ENCODE data around the gene ZCCHC24. TPM values are rescaled to one million over a fixed set of nuclear protein-coding genes. Genes with fewer than 3 reads are reported as not detected.

ZCCHC24 gene
- total RNA-seq, 1 donor from 2014 or later: 0.52 TPM

- peaks cover 71% of the 10 kb centered on the region for H3K4me1 Mint-ChIP-seq (ENCODE audit: low read depth)
- no peak for DNase-seq (ENCODE audit: low spot score)
- H3K27ac Mint-ChIP-seq: no peak overlapping the region
- H3K9me3 Mint-ChIP-seq: no peaks in the 10 kb centered on the region
- intact Hi-C loops (cut with micrococcal nuclease): no loop called here
- H3K36me3 Mint-ChIP-seq (ENCODE audit: low read depth): peaks cover 66% of the 10 kb centered on the region
- no peak overlapping the region for H3K4me3 Mint-ChIP-seq
- no peaks in the 10 kb centered on the region for H3K27me3 Mint-ChIP-seq (ENCODE audit: insufficient read depth)
Measured at GRCh38 chr10:79351332-79351731, 94.1 kb downstream of the ZCCHC24 start.

- no peak for DNase-seq (ENCODE audit: low spot score)
- Mint-ChIP-seq H3K27ac (peak overlapping the region; percentile 75), H3K9me3 (no peaks in the 10 kb centered on the region), H3K36me3 (ENCODE audit: low read depth) (peaks cover 58% of the 10 kb centered on the region), H3K4me1 (ENCODE audit: low read depth) (peaks cover 69% of the 10 kb centered on the region), H3K4me3 (peak overlapping the region; percentile 95), H3K27me3 (ENCODE audit: insufficient read depth) (no peaks in the 10 kb centered on the region)
- intact Hi-C loops (cut with micrococcal nuclease): no loop called here
Measured at GRCh38 chr10:79350407-79351154, 94.8 kb downstream of the ZCCHC24 start.

DNA sequence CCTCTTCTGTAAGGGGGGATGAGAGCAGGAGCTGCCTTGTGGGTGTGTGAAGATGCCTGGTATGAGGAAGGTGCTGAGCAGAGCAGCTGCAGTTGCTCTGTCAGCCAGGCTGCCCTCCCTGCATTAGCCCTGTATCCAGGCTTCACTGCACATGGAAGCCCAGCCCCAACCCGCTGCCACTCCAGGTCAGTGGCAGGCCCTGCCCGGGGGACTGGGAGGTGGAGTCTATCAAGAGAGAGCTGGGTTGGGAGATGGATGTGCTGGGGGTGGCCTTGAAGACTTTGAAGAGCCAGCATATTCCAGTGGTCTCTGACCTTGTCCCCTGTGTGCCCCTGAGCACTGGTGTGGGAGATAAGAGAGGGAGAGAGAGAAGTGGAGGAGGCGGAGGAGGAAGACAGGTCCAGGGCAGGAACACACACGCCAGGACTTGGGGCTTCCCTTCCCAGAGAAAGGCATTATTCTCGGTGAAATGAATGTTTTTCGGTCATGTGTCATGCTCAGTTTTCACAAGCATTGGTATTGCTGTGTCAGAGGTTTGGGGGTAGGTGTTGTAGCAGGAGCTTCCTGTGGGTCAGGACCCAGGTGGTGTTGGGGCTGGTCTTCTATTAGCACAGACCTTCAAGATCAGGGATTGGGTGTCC lies 95.5 kb downstream of the ZCCHC24 start:
- no peak for DNase-seq (ENCODE audit: low spot score)
- H3K27me3 Mint-ChIP-seq (ENCODE audit: insufficient read depth): no peaks in the 10 kb centered on the region
- intact Hi-C loops (cut with micrococcal nuclease): loop anchor here (5.0 kb wide), 1 partner anchor 283 kb away; the partner anchor contains the start of gene ZMIZ1
- H3K4me1 Mint-ChIP-seq (ENCODE audit: low read depth): peaks cover 69% of the 10 kb centered on the region
- no peaks in the 10 kb centered on the region for H3K9me3 Mint-ChIP-seq
- peak overlapping the region; percentile 95 for H3K4me3 Mint-ChIP-seq
- peak overlapping the region; percentile 75 for H3K27ac Mint-ChIP-seq
- H3K36me3 Mint-ChIP-seq (ENCODE audit: low read depth): peaks cover 52% of the 10 kb centered on the region

DNA sequence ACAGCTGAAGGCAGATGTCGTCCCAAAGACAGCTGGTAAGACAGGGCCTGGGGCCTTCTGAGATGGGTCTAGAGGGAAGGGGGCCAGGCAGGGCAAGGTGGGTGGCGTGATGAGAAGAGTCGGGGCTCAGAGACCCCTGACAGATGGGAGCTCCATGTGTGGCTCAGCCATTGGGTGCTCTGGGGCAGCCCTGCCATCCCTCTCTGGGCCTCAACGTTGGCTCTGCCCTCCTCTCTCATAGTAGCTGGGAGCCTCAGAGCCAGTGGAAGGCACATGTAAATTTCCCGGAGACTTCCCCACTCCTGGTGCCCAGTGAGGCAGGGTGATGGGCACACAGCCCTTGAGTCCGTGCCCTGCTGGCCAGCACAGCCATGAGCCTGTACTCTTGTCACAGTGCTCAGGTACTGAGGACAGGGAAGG lies 96.3 kb downstream of the ZCCHC24 start:
- Mint-ChIP-seq H3K4me3 (peak overlapping the region; percentile 95), H3K27me3 (ENCODE audit: insufficient read depth) (no peaks in the 10 kb centered on the region), H3K36me3 (ENCODE audit: low read depth) (peaks cover 44% of the 10 kb centered on the region), H3K4me1 (ENCODE audit: low read depth) (peaks cover 69% of the 10 kb centered on the region), H3K9me3 (no peaks in the 10 kb centered on the region), H3K27ac (peak overlapping the region; percentile 93)
- intact Hi-C loops (cut with micrococcal nuclease): loop anchor here (5.0 kb wide), 1 partner anchor 282 kb away; the partner anchor contains the start of gene ZMIZ1
- DNase-seq (ENCODE audit: low spot score): no peak

- intact Hi-C loops (cut with micrococcal nuclease): loop anchor here (1.0 to 5.0 kb wide), 3 partner anchors 97 to 855 kb away; partner anchors contain the start of genes ZCCHC24 and ZMIZ1
- DNase-seq (ENCODE audit: low spot score): no peak
- peaks cover 40% of the 10 kb centered on the region for H3K36me3 Mint-ChIP-seq (ENCODE audit: low read depth)
- peak overlapping the region; percentile 93 for H3K27ac Mint-ChIP-seq
- H3K9me3 Mint-ChIP-seq: no peaks in the 10 kb centered on the region
- no peaks in the 10 kb centered on the region for H3K27me3 Mint-ChIP-seq (ENCODE audit: insufficient read depth)
- H3K4me1 Mint-ChIP-seq (ENCODE audit: low read depth): peaks cover 69% of the 10 kb centered on the region
- peak overlapping the region; percentile 95 for H3K4me3 Mint-ChIP-seq
Measured at GRCh38 chr10:79348640-79348988, 96.8 kb downstream of the ZCCHC24 start.

DNA sequence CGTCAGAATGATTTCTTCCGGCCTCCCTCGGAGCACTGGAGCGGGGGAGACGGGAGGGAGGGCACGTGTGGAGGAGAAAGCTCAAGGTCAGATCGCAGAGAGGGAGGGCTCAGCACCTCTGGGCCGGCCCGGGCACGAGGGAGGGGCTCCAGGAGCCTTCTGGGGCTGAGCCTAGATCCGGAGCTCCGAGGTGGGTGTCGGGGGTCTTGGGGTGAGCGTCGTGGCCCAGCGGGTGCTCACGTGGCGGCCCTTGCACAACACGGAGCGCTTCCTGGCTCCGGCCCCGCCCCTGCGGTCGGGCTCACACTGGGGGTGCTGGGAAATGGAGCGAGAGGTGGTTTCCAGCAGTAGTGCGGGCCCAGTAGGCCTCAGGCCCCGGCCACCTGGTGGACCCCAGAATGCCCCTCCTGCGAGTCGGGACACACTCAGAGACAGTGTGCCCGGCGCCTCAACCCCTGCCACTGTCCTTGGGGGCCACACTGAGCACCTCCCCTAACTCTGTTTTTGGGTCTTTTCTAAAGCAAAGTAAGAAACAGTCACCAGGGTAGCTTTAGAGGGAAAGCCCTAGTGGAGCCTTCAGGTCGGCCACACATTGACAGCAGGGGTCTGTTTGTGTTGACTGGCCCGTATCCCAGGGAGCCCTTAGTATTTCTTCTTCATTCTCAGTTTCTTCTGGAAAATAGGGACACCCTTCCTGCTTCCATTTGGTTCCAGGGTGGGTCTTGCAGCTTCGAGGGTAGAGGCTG lies 97.4 kb downstream of the ZCCHC24 start:
- Mint-ChIP-seq H3K4me3 (peak overlapping the region; percentile 95), H3K9me3 (no peaks in the 10 kb centered on the region), H3K4me1 (ENCODE audit: low read depth) (peaks cover 69% of the 10 kb centered on the region), H3K36me3 (ENCODE audit: low read depth) (peaks cover 34% of the 10 kb centered on the region), H3K27me3 (ENCODE audit: insufficient read depth) (no peaks in the 10 kb centered on the region), H3K27ac (peak overlapping the region; percentile 93)
- DNase-seq (ENCODE audit: low spot score): peak; percentile 80
- intact Hi-C loops (cut with micrococcal nuclease): loop anchor here (1.0 to 5.0 kb wide), 11 partner anchors 16 to 1315 kb away; partner anchors contain the start of genes RPS24, ZCCHC24 and ZMIZ1

GRCh38 chr10:79347226-79347893 lies 98.1 kb downstream of the ZCCHC24 start, which contains the start of gene PPIF:
PPIF (plus strand) TSS chr10:79347469; CDS start chr10:79347549, 80 bp downstream.
- DNase-seq (ENCODE audit: low spot score): peak; percentile 95
- intact Hi-C loops (cut with micrococcal nuclease): loop anchor here (1.0 to 5.0 kb wide), 9 partner anchors 15 to 1314 kb away; partner anchors contain the start of genes RPS24 and ZMIZ1
- no peaks in the 10 kb centered on the region for H3K9me3 Mint-ChIP-seq
- no peaks in the 10 kb centered on the region for H3K27me3 Mint-ChIP-seq (ENCODE audit: insufficient read depth)
- H3K27ac Mint-ChIP-seq: peak within 1 kb of the TSS; percentile 93
- H3K4me1 Mint-ChIP-seq (ENCODE audit: low read depth): peaks cover 69% of the 10 kb centered on the region
- H3K4me3 Mint-ChIP-seq: peak within 1 kb of the TSS; percentile 95
- H3K36me3 Mint-ChIP-seq (ENCODE audit: low read depth): peaks cover 31% of the 10 kb centered on the region

DNA sequence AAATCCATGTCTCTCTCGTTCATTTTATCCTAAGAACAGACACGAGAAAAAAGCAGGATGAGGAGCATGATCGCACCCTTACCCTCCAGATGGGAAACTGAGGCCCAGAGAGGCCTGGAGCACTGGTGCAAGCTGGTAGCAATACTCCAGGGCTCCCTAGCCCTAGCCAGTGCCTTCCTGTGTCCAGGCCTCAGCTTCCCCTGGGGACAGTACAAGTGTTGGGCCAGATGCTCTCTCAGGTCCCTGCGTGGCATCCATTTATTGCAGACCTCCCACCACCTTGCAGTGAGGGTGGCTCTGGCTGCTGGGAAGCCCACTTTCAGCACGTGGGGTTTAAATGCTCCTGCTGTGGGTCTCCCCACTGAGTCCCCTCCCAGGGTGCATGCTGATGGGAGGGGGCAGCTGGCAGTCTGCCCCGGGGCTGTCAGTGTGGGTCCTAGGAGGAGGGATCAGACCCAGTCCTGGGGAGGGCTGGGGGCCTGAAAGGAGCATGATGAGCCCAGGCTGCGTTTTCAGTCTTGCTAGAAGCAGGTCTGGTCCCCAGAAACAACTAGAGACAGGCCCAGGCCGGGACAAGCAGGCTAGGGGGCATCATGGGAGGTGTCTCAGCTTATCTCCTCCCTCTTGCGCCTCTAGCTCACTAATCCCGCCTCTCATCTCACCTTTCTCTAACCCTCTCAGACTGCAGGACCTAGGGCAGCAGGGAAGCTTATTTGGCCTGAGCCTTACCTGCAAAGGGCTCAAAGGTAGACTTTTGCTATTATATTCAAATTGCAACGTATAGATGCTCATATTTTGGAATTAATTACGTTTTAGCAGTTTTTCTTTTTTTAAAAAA lies 98.8 kb downstream of the ZCCHC24 start:
- intact Hi-C loops (cut with micrococcal nuclease): loop anchor here (1.0 to 5.0 kb wide), 9 partner anchors 14 to 1313 kb away; partner anchors contain the start of genes RPS24 and ZMIZ1
- peak overlapping the region; percentile 75 for H3K27ac Mint-ChIP-seq
- peak overlapping the region; percentile 70 for H3K4me3 Mint-ChIP-seq
- DNase-seq (ENCODE audit: low spot score): no peak
- H3K4me1 Mint-ChIP-seq (ENCODE audit: low read depth): peaks cover 73% of the 10 kb centered on the region
- H3K9me3 Mint-ChIP-seq: no peaks in the 10 kb centered on the region
- H3K27me3 Mint-ChIP-seq (ENCODE audit: insufficient read depth): no peaks in the 10 kb centered on the region
- peaks cover 26% of the 10 kb centered on the region for H3K36me3 Mint-ChIP-seq (ENCODE audit: low read depth)

GRCh38 chr10:79346012-79346340 lies 99.4 kb downstream of the ZCCHC24 start:
- no peak for DNase-seq (ENCODE audit: low spot score)
- Mint-ChIP-seq H3K27me3 (ENCODE audit: insufficient read depth) (no peaks in the 10 kb centered on the region), H3K4me3 (no peak overlapping the region), H3K9me3 (no peaks in the 10 kb centered on the region), H3K27ac (peak overlapping the region; percentile 7), H3K36me3 (ENCODE audit: low read depth) (peaks cover 23% of the 10 kb centered on the region), H3K4me1 (ENCODE audit: low read depth) (peaks cover 73% of the 10 kb centered on the region)
- intact Hi-C loops (cut with micrococcal nuclease): loop anchor here (5.0 kb wide), 1 partner anchor 279 kb away; the partner anchor contains the start of gene ZMIZ1

DNA sequence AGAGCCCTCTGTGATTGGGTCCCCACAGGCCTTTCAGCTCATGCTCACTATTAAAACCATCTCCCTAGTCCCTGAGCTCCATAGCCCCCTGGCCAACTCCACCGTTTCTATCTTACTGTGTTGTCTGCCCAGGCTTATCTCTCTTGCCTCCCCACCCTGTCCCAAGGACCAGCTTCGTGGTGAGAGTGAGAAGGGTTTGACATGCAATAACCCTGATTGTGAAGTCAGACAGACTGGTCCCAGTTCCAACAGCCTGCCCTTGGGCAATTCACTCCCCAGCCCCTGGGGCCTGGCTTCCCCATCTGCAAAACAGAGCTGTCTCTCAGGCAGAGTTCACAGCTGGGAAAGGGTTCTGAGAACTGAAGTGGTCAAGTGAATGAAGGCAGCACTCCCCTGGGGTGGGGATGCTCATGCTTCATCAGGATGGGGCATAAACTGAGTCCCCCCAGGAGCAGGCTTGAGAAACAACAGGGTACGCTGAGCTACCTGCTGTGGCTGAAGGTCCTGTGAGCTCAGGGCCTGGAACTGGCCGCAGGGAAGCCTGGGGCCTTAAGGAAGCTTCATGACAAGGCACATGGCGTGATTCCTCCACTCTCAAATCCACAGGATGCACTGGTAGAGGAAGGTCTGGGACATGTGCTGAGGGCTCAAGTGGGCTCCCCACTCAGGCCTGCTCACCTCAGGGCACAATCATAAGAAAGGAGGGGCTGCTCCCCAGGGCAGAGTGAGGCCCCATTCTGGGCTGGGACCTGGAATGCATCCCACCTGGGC lies 100.0 kb downstream of the ZCCHC24 start:
- DNase-seq (ENCODE audit: low spot score): no peak
- no peak overlapping the region for H3K4me3 Mint-ChIP-seq
- peaks cover 72% of the 10 kb centered on the region for H3K4me1 Mint-ChIP-seq (ENCODE audit: low read depth)
- no peaks in the 10 kb centered on the region for H3K9me3 Mint-ChIP-seq
- intact Hi-C loops (cut with micrococcal nuclease): loop anchor here (5.0 kb wide), 1 partner anchor 278 kb away; the partner anchor contains the start of gene ZMIZ1
- H3K27ac Mint-ChIP-seq: no peak overlapping the region
- peaks cover 23% of the 10 kb centered on the region for H3K36me3 Mint-ChIP-seq (ENCODE audit: low read depth)
- no peaks in the 10 kb centered on the region for H3K27me3 Mint-ChIP-seq (ENCODE audit: insufficient read depth)

Data from activated T-helper 1 cell treated with anti-CD3 and anti-CD28 coated beads, Interleukin-12 subunit alpha, Interleukin-12 subunit beta, Interleukin-2, Interleukin-4 antibody, amounts not matched to agents 30 ng/mL and 10 ng/mL and 1 ng/mL, durations not matched to agents 14 hours and 24 hours and 36 hours (primary cell).